Measurements from ENCODE around the gene UBXN6.

UBXN6 gene

GRCh38 chr19:4492337-4493103 is 34.9 kb upstream of the UBXN6 start:
- Histone ChIP-seq H3K27me3 (ENCODE audit: insufficient read depth, poor library complexity, severe bottlenecking) (no peaks in the 10 kb centered on the region), H3K4me3 (replicated peaks; ENCODE audit: insufficient read depth, low read length) (no peak overlapping the region), H3K27ac (replicated peaks) (no peak overlapping the region)
- no peak for DNase-seq (ENCODE audit: low read depth in 1 of 2, low spot score in 1 of 2)
- TF ChIP-seq GABPA (IDR thresholded peaks at IDR 0.05; ENCODE audit: low read depth) (no peak), CTCF (IDR thresholded peaks at IDR 0.05; ENCODE audit: insufficient read depth, low read length) (no peak), POLR2AphosphoS5 (IDR thresholded peaks at IDR 0.05; ENCODE audit: low read depth) (no peak), SPI1 (IDR thresholded peaks at IDR 0.05; ENCODE audit: borderline replicate concordance, low read depth) (no peak), REST (IDR thresholded peaks at IDR 0.05; ENCODE audit: insufficient replicate concordance, low read depth) (no peak)

- no peak for TF ChIP-seq SPI1 (IDR thresholded peaks at IDR 0.05; ENCODE audit: borderline replicate concordance, low read depth)
- no peak for TF ChIP-seq REST (IDR thresholded peaks at IDR 0.05; ENCODE audit: insufficient replicate concordance, low read depth)
- TF ChIP-seq GABPA (IDR thresholded peaks at IDR 0.05; ENCODE audit: low read depth): no peak
- TF ChIP-seq CTCF (IDR thresholded peaks at IDR 0.05; ENCODE audit: insufficient read depth, low read length): no peak
- TF ChIP-seq POLR2AphosphoS5 (IDR thresholded peaks at IDR 0.05; ENCODE audit: low read depth): no peak
- no peak overlapping the region for H3K4me3 ChIP-seq (replicated peaks; ENCODE audit: insufficient read depth, low read length)
- H3K27ac ChIP-seq (replicated peaks): no peak overlapping the region
- DNase-seq (ENCODE audit: low read depth in 1 of 2, low spot score in 1 of 2): no peak
- no peaks in the 10 kb centered on the region for H3K27me3 ChIP-seq (ENCODE audit: insufficient read depth, poor library complexity, severe bottlenecking)
Observed at GRCh38 chr19:4491446-4491845, 33.9 kb upstream of the UBXN6 start.

- TF ChIP-seq GABPA (IDR thresholded peaks at IDR 0.05; ENCODE audit: low read depth) (no peak), SPI1 (IDR thresholded peaks at IDR 0.05; ENCODE audit: borderline replicate concordance, low read depth) (no peak), CTCF (IDR thresholded peaks at IDR 0.05; ENCODE audit: insufficient read depth, low read length) (no peak), REST (IDR thresholded peaks at IDR 0.05; ENCODE audit: insufficient replicate concordance, low read depth) (no peak), POLR2AphosphoS5 (IDR thresholded peaks at IDR 0.05; ENCODE audit: low read depth) (no peak)
- Histone ChIP-seq H3K4me3 (replicated peaks; ENCODE audit: insufficient read depth, low read length) (no peak overlapping the region), H3K27me3 (ENCODE audit: insufficient read depth, poor library complexity, severe bottlenecking) (no peaks in the 10 kb centered on the region), H3K27ac (replicated peaks) (no peak overlapping the region)
- DNase-seq (ENCODE audit: low read depth in 1 of 2, low spot score in 1 of 2): no peak
Observed at GRCh38 chr19:4488496-4488895, 30.9 kb upstream of the UBXN6 start.
